Activated CD8-positive, alpha-beta memory T cell treated with anti-CD3 and anti-CD28 coated beads for 24 hours (primary cell): Measurements from ENCODE around the gene LHPP.

ENCODE experiments used
- DNase-seq: peaks from one replicate; pipeline ENCODE4 v3.0.0-alpha.2; 2020

Gene LHPP

GRCh38 chr10:124522933-124523871 is 61.6 kb downstream of the LHPP start:
- no peak for DNase-seq

- no peak for DNase-seq
Measured at GRCh38 chr10:124523901-124524300, 62.3 kb downstream of the LHPP start.

GRCh38 chr10:124524991-124525653 is 63.5 kb downstream of the LHPP start:
- DNase-seq, result no peak

- no peak for DNase-seq
Measured at GRCh38 chr10:124525751-124526600, 64.4 kb downstream of the LHPP start.

- no peak for DNase-seq
Measured at GRCh38 chr10:124526621-124527267, 65.1 kb downstream of the LHPP start.

- DNase-seq, result no peak
Measured at GRCh38 chr10:124527874-124528395, 66.3 kb downstream of the LHPP start.

GRCh38 chr10:124529661-124530214 is 68.1 kb downstream of the LHPP start:
- no peak for DNase-seq

- peak; percentile 95 for DNase-seq
Measured at GRCh38 chr10:124530215-124530665, 68.6 kb downstream of the LHPP start.

DNA sequence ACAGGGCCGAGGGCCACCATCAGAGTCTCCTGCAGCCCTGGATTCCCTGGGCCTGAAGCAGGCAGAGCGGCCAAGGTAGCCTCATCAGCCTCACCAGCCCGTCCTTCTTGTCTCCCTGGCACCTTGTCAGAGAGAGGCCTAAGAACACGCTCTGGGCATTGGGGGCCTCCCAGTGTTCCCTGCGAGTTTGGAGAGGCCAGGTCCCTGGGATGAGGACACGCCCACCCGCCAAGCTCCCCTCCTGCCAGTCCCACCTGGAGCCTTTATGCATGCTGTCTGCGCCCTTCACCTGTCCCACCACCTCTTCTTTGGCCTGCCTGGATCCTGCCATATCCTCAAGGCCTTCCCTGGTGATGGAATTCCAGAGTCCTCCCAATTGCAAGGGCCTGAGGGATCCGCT is 69.2 kb downstream of the LHPP start:
- no peak for DNase-seq

DNA sequence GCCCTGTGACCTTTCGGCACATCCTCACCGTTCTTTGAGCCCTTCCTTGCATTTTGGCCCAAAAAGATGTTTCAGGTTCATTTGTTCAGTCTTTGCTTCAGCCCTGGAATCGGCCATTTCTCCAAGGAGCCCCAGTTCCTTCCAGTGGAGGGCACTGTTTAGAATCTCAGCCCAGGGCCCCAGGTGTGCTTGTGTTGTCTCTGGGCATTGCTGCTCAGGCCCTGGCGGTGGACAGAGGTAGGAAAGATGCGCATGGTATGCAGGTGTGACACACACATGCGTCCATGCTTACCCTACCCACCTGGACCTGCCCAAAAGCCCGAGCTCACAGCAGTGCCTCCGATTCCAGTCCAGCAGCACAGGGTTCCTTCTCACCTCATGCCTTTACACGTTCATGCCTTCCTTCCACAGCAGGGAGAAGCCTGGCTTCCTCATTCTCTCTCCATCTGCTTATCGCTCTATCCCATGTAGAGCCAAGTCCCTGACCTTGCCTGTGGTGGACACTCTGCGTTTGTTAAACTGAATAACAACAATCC is 70.6 kb downstream of the LHPP start:
- no peak for DNase-seq

- DNase-seq, result no peak
Measured at GRCh38 chr10:124532788-124533187, 71.2 kb downstream of the LHPP start.

GRCh38 chr10:124533266-124533665 is 71.6 kb downstream of the LHPP start:
- DNase-seq, result no peak

GRCh38 chr10:124534231-124534798 is 72.7 kb downstream of the LHPP start:
- DNase-seq, result peak; percentile 66

- DNase-seq, result no peak
Measured at GRCh38 chr10:124534826-124535601, 73.4 kb downstream of the LHPP start.

- no peak for DNase-seq
Measured at GRCh38 chr10:124535731-124536495, 74.3 kb downstream of the LHPP start.

- no peak for DNase-seq
Measured at GRCh38 chr10:124536496-124537050, 75.0 kb downstream of the LHPP start.

GRCh38 chr10:124537166-124537725 is 75.6 kb downstream of the LHPP start:
- DNase-seq, result no peak

- no peak for DNase-seq
Measured at GRCh38 chr10:124537891-124538290, 76.3 kb downstream of the LHPP start.

DNA sequence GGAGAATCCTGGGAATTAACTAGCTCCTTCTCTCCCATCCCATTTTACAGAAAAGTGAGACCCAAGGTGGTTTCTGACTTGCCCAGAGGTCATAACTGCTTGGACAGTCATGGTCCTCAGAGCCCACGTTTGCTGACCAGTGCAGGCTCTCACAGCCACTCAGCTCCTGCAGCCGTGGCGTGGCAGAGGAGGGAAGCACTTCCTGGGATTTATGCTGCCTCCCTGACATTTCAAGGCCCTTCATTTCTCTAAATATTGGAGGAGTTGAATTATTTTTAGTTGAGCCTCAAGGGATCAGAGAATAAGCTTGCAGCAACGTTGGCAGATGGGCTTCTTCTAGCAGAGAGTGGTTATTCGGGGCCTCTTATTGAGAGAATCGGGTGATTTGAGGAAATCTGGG is 77.1 kb downstream of the LHPP start:
- no peak for DNase-seq
